ENCODE results near the gene RUNX2. TPM values are rescaled to one million over a fixed set of nuclear protein-coding genes. Genes with fewer than 3 reads are reported as not detected.
"Not testable (repeated sequence)": the region's sequence is repeated elsewhere in the genome, so short reads cannot be mapped to it uniquely, and the experiment has no call there.

Gene RUNX2
- total RNA-seq, 1 donor from 2014 or later: 1.8 TPM

DNA sequence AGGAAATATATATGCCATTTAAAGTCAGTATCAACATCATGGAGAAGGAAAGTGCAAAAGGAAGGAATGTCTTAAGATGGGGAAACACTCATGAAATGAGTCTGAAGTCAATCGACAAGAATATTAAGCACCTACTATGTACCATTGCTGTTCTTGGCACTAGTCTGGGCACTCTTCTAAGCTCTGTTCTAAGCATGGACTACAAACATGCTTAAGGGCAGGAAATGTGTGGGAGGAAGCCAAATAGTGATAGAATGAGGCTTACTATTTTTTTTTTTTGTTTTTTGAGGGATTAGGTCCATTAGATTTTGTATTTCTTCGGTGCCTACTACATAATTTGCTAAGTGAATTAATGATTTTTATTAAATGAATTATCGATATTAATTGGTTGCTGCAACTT lies 133.4 kb downstream of the RUNX2 start:
- ATAC-seq (ENCODE audit: low read depth) (no peak), DNase-seq (no peak)
- ChIA-PET CTCF (no interaction called here), POLR2A (interaction anchor here (0.7 kb wide), 1 partner anchor 480 kb away, joined by 3 read pairs; no protein-coding TSS in a partner anchor)
- Mint-ChIP-seq H3K4me3 (no peak overlapping the region), H3K9me3 (no peaks in the 10 kb centered on the region), H3K36me3 (ENCODE audit: low read depth) (no peaks in the 10 kb centered on the region), H3K4me1 (no peaks in the 10 kb centered on the region), H3K27ac (no peak overlapping the region), H3K27me3 (no peaks in the 10 kb centered on the region)
- TF ChIP-seq, protein P1, sequence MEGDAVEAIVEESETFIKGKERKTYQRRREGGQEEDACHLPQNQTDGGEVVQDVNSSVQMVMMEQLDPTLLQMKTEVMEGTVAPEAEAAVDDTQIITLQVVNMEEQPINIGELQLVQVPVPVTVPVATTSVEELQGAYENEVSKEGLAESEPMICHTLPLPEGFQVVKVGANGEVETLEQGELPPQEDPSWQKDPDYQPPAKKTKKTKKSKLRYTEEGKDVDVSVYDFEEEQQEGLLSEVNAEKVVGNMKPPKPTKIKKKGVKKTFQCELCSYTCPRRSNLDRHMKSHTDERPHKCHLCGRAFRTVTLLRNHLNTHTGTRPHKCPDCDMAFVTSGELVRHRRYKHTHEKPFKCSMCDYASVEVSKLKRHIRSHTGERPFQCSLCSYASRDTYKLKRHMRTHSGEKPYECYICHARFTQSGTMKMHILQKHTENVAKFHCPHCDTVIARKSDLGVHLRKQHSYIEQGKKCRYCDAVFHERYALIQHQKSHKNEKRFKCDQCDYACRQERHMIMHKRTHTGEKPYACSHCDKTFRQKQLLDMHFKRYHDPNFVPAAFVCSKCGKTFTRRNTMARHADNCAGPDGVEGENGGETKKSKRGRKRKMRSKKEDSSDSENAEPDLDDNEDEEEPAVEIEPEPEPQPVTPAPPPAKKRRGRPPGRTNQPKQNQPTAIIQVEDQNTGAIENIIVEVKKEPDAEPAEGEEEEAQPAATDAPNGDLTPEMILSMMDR (IDR thresholded peaks at IDR 0.05): no peak
- intact Hi-C loops (cut with micrococcal nuclease): no loop called here

DNA sequence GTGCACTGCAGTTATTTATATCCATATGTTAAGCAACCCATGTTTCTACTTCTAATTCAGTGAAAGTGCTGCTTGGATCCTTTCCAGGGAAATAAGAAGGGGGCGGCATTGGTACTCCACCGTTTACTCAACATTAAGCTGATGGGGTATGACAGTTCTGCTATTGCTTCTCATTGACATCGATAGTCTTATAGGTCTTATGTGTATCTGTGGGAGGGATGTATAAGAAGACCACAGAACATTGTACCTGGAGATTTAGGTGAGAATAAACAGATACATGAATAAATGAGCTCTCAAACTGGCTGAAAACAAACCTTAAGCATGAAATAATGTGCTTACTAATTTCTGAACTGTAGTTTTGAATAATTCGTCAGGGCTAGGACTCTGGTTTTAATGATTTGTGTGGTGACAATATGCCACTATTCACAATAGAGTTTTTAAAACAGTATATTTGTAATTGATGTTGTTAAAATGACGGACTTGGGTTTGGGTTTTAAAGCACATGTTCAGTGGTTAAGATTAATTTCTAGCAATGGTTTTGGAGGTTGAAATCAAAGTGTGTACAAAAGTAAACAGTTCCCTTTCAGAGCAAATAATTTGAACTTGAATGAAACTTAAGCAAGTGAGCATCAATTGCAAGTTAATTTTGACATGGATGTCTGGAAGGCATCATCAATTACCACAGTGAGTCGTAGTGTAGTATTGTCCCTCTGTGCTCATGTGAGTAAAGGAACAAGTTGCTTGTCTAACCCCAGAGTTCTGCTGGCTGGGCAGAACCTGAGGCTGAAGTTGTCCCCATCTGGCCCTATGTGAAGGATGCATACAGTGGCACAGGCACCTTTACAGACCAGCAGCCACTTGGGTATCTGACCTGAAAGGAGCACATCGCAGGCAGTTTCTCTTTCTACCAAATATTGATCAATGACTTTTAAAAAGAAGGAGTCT lies 134.3 kb downstream of the RUNX2 start:
- ChIA-PET CTCF (no interaction called here), POLR2A (interaction anchor here (0.7 kb wide), 1 partner anchor 481 kb away, joined by 3 read pairs; no protein-coding TSS in a partner anchor)
- Mint-ChIP-seq H3K36me3 (ENCODE audit: low read depth) (no peaks in the 10 kb centered on the region), H3K27ac (no peak overlapping the region), H3K9me3 (no peaks in the 10 kb centered on the region), H3K4me3 (no peak overlapping the region), H3K27me3 (no peaks in the 10 kb centered on the region), H3K4me1 (no peaks in the 10 kb centered on the region)
- DNase-seq (no peak), ATAC-seq (ENCODE audit: low read depth) (no peak)
- intact Hi-C loops (cut with micrococcal nuclease): no loop called here
- TF ChIP-seq, protein P1 (IDR thresholded peaks at IDR 0.05): no peak

DNA sequence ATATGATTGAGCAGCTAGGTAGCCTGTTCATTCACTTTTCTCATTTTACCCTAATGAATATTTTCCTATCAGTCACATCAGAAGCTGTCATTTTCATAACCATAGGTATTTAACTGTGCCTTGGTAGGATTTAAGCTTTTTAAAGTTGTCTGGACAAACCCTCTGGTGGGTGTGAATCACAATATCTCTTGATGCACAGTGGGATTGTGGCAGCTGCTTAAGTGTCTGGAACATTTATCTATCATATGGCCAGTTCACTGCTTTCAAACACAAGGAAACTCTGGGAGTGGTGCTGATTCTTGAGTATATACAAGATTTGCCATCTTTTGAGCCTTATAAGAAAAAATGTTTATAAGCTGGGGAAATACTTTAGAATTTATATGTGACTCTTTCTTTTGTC lies 136.6 kb downstream of the RUNX2 start:
- DNase-seq (no peak), ATAC-seq (ENCODE audit: low read depth) (no peak)
- TF ChIP-seq, protein P1 (IDR thresholded peaks at IDR 0.05): no peak
- CTCF ChIA-PET: interaction anchor here (0.7 kb wide), 1 partner anchor 28 kb away, joined by 3 read pairs; no protein-coding TSS in a partner anchor
- Mint-ChIP-seq H3K4me3 (no peak overlapping the region), H3K4me1 (no peaks in the 10 kb centered on the region), H3K27me3 (no peaks in the 10 kb centered on the region), H3K36me3 (ENCODE audit: low read depth) (no peaks in the 10 kb centered on the region), H3K27ac (no peak overlapping the region), H3K9me3 (no peaks in the 10 kb centered on the region)
- intact Hi-C loops (cut with micrococcal nuclease): no loop called here
- POLR2A ChIA-PET: no interaction called here

DNA sequence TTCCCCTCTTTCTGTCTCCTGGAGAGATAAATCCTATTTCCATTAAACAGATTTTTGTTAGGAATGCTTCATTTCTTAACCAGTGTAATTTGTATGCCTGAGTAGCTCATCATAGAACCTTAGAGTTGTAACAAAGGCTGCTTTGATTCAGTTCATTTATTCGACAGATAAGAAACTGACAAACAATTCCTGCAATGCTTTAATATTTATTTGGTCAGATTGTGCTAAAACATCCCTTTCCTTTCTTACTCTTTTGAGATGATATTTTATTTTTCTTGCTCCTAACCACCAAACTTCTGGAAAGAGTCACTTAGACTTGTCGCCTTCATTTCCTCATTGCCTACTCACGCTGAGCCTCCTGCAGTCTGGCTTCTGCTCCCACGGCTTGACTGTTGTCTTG lies 138.6 kb downstream of the RUNX2 start:
- DNase-seq (no peak), ATAC-seq (ENCODE audit: low read depth) (no peak)
- Mint-ChIP-seq H3K27ac (no peak overlapping the region), H3K4me3 (no peak overlapping the region), H3K9me3 (no peaks in the 10 kb centered on the region), H3K4me1 (no peaks in the 10 kb centered on the region), H3K27me3 (no peaks in the 10 kb centered on the region), H3K36me3 (ENCODE audit: low read depth) (no peaks in the 10 kb centered on the region)
- intact Hi-C loops (cut with micrococcal nuclease): no loop called here
- ChIA-PET CTCF (no interaction called here), POLR2A (no interaction called here)
- TF ChIP-seq, protein P1 (IDR thresholded peaks at IDR 0.05): no peak

DNA sequence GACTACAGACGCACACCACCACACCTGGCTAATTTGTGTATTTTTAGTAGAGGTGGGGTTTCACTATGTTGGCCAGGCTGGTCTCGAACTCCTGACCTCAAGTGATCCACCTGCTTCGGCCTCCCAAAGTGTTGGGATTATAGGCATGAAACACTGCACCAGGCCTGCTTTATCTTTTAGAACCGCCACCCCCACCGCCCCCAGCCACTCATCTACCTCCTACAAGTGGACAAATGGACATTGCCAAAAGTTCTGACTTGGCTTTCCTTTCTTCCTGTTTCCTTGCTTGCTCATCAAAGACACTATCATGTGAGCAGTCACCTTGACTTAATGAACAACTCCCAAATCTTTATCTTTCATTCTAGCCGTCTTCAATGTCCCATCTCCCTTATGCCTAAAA lies 139.3 kb downstream of the RUNX2 start:
- H3K9me3 Mint-ChIP-seq; intact Hi-C loops (cut with micrococcal nuclease); H3K27me3 Mint-ChIP-seq; H3K4me3 Mint-ChIP-seq; H3K36me3 Mint-ChIP-seq (ENCODE audit: low read depth); H3K27ac Mint-ChIP-seq; H3K4me1 Mint-ChIP-seq; ATAC-seq (ENCODE audit: low read depth); DNase-seq; CTCF ChIA-PET; POLR2A ChIA-PET: not testable (repeated sequence)
